ENCODE results near the gene AHRR. TPM values are rescaled to one million over a fixed set of nuclear protein-coding genes. Genes with fewer than 3 reads are reported as not detected.

Gene AHRR
- total RNA-seq, 1 donor from 2014 or later: 2.6 TPM

DNA sequence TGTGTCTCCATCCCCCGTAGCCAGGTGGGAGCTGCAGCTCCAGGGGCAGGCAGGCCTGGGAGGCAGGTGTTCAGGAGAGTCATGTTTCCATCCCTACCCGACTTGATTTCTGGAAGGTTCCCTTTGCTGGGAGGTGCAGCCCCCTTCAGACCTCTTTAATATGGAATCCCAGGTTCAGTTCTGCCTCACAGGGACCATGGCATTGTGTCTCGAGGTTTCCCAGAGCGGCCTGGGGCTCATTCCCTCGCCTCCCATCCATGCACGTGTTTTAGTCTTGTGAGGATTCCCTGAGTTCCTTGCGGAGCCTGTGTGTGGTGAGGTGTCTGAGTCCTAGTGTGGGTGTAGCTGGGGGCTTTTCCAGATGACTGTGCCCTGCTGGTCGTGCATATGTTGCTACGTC lies 16.5 kb upstream of the AHRR start:
- H3K27me3 ChIP-seq (ENCODE audit: control insufficient read depth, insufficient read depth, low read length): no peaks in the 10 kb centered on the region
- DNase-seq (ENCODE audit: low read depth): no peak
- TF ChIP-seq, protein P1, sequence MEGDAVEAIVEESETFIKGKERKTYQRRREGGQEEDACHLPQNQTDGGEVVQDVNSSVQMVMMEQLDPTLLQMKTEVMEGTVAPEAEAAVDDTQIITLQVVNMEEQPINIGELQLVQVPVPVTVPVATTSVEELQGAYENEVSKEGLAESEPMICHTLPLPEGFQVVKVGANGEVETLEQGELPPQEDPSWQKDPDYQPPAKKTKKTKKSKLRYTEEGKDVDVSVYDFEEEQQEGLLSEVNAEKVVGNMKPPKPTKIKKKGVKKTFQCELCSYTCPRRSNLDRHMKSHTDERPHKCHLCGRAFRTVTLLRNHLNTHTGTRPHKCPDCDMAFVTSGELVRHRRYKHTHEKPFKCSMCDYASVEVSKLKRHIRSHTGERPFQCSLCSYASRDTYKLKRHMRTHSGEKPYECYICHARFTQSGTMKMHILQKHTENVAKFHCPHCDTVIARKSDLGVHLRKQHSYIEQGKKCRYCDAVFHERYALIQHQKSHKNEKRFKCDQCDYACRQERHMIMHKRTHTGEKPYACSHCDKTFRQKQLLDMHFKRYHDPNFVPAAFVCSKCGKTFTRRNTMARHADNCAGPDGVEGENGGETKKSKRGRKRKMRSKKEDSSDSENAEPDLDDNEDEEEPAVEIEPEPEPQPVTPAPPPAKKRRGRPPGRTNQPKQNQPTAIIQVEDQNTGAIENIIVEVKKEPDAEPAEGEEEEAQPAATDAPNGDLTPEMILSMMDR (IDR thresholded peaks at IDR 0.05; ENCODE audit: insufficient read depth, low read length, poor library complexity, severe bottlenecking): no peak

DNA sequence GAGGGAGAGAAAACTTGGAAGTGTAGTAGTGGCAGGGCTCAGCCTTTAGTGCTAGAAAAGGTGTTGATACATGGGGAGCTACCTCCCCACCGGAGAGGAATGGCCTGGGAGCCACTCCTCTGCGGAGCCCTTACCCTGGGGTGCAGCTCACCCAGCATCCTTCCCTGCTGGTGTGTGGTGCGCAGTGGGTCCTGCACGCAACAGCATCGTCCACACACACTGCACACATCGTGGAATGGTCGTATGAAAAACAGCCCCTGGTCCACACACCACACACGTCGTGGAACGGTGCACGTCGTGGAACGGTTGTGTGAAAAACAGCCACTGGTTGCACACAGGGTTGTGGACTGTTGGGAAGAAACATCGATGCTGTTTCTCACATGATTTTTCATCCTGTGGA lies 16.1 kb upstream of the AHRR start:
- TF ChIP-seq, protein P1 (IDR thresholded peaks at IDR 0.05; ENCODE audit: insufficient read depth, low read length, poor library complexity, severe bottlenecking): no peak
- Histone ChIP-seq H3K36me3 (ENCODE audit: control insufficient read depth, insufficient read depth, low read length) (peaks cover 4% of the 10 kb centered on the region), H3K27me3 (ENCODE audit: control insufficient read depth, insufficient read depth, low read length) (no peaks in the 10 kb centered on the region), H3K4me3 (ENCODE audit: low read depth, low read length) (no peak overlapping the region)
- DNase-seq (ENCODE audit: low read depth): no peak

More for the DNA sequence above, 16.5 kb upstream of the AHRR start:
- H3K4me3 ChIP-seq (ENCODE audit: low read depth, low read length): no peak overlapping the region
- peaks cover 4% of the 10 kb centered on the region for H3K36me3 ChIP-seq (ENCODE audit: control insufficient read depth, insufficient read depth, low read length)

DNA sequence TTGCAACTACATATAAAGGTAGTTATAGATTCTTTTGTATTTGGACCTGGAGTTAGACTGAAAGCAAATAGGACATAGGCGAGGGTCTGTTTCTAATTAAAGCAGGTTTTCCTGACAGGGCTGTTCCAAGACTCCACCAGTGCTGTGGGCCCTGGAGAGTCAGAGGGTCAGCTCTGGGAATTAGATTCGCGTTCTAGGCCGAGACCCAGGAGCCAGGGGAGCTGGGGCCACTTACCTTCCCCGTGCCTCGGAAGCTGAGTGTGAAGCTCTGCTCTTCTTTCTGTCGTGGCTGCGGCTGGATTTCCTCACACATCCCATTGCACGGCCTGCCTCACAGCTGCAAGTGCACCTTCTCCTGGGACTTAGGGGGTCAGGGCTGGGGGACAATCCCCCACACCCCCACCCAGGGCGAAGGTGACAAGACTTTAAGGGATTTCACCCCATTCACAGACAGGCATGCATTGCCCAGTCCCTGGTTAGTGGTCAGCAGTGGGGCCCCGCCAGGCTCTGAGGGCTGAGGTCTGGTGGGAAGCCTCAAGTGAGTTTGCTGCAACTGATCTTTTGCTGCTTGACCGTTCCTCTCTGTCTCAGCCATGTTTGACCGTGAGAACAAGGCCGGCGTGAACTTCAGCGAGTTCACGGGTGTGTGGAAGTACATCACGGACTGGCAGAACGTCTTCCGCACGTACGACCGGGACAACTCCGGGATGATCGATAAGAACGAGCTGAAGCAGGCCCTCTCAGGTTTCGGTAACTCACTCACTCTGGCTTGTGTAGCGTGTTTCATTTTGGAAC lies 15.3 kb upstream of the AHRR start:
- Histone ChIP-seq H3K27me3 (ENCODE audit: control insufficient read depth, insufficient read depth, low read length) (no peaks in the 10 kb centered on the region), H3K36me3 (ENCODE audit: control insufficient read depth, insufficient read depth, low read length) (peaks cover 4% of the 10 kb centered on the region), H3K4me3 (ENCODE audit: low read depth, low read length) (no peak overlapping the region)
- TF ChIP-seq, protein P1 (IDR thresholded peaks at IDR 0.05; ENCODE audit: insufficient read depth, low read length, poor library complexity, severe bottlenecking): no peak
- no peak for DNase-seq (ENCODE audit: low read depth)

DNA sequence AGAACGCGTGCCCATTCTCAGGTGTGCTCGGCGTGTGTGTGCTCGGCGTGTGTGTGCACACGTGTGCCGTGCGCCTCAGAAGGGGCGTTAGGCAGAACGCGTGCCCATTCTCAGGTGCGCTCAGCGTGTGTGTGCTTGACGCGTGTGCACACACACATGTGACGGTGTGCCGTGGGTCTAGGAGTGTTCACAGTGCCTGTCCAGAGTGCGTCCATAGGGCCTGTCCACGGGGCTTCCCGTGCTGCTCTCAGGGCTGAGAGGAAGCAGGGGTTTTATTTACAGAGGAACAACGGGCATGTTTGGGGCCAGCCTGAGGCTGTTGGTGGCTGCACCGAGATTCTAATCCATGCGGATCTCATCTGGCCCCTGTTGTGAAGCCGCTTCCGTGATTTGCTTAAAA lies 14.2 kb upstream of the AHRR start:
- no peaks in the 10 kb centered on the region for H3K27me3 ChIP-seq (ENCODE audit: control insufficient read depth, insufficient read depth, low read length)
- DNase-seq (ENCODE audit: low read depth): no peak
- TF ChIP-seq, protein P1 (IDR thresholded peaks at IDR 0.05; ENCODE audit: insufficient read depth, low read length, poor library complexity, severe bottlenecking): no peak

DNA sequence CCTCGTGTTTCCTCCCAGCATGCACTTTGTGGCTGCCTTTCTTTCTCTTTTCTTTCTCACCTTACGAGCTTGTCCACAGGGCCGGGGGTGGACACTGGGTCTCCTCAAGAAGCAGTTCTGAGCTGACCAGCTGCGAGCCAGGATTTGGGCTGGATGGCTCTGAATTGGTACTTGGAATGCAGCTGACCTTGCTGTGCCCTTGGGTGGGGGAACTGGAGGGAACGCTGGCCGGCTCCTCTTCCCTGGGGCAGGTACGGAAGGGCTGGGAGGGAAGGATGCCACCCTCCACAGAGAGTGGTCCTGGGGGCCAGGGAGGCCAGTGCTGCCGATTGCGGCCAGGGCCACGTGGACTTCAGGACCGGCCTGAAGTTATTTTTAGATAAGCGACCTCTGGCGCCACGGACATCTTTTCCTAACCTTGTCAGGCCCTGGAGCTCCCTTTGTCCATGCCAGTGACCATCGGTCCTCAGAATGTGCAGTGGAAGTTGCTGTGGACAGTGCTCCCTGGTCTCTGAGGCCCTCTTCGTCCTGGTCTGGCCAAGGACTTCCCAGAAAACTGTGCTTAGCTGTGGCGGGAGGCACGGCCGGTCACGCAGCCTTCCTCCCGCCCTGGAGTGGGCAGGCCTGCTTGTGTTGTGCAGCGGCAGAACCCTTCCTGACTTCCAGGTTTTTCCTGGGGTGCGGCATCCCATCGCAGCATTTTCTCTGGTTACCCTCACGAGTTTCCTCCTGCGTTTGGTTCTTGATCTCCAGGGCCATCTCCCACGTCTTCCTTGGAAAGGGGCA lies 13.5 kb upstream of the AHRR start:
- peaks cover 4% of the 10 kb centered on the region for H3K36me3 ChIP-seq (ENCODE audit: control insufficient read depth, insufficient read depth, low read length)
- TF ChIP-seq, protein P1 (IDR thresholded peaks at IDR 0.05; ENCODE audit: insufficient read depth, low read length, poor library complexity, severe bottlenecking): no peak
- no peak for DNase-seq (ENCODE audit: low read depth)

More for the DNA sequence above, 14.2 kb upstream of the AHRR start:
- Histone ChIP-seq H3K4me3 (ENCODE audit: low read depth, low read length) (no peak overlapping the region), H3K36me3 (ENCODE audit: control insufficient read depth, insufficient read depth, low read length) (peaks cover 4% of the 10 kb centered on the region)

More for the DNA sequence above, 13.5 kb upstream of the AHRR start:
- Histone ChIP-seq H3K27me3 (ENCODE audit: control insufficient read depth, insufficient read depth, low read length) (no peaks in the 10 kb centered on the region), H3K4me3 (ENCODE audit: low read depth, low read length) (no peak overlapping the region)
